Uterus (tissue), 2 donors: ENCODE measurements around the gene LPP.

Experiments
- CTCF ChIP-seq, 4 experiments: fragments of 200-600 bp in 2 of 4; fragments of 450-650 bp in 2 of 4; sonication (generic) in 2 of 4; IDR thresholded peaks; one replicate each; pipeline ENCODE4 v1.5.1; 2016 to 2019; ENCODE audit warnings: antibody characterized with exemption in 4 of 4, mild to moderate bottlenecking in 2 of 4, moderate library complexity in 1 of 4
- POLR2A ChIP-seq, 2 donors: fragments of 450-650 bp; IDR thresholded peaks; one replicate each; pipeline ENCODE4 v1.6.1; 2016; ENCODE audit warnings: antibody characterized with exemption in 2 of 2, mild to moderate bottlenecking in 1 of 2, moderate library complexity in 1 of 2

- TF ChIP-seq CTCF (IDR thresholded peaks at IDR 0.05) (no peak), POLR2A (IDR thresholded peaks at IDR 0.05) (no peak)
Measured at GRCh38 chr3:188888321-188889053, 734.5 kb downstream of the LPP start.
